Ovary (tissue), 3 donors: ENCODE measurements around the gene TBCK.

ENCODE experiments used
- EP300 ChIP-seq: sonication (generic); formaldehyde crosslinking; IDR thresholded peaks from one replicate; pipeline ENCODE4 v1.6.1; 2017; ENCODE audit warnings: antibody characterized with exemption
- POLR2A ChIP-seq: fragments of 450-650 bp; IDR thresholded peaks from one replicate; pipeline ENCODE4 v1.6.1; 2017; ENCODE audit warnings: antibody characterized with exemption, mild to moderate bottlenecking, moderate library complexity
- TF ChIP-seq, protein P1 (sequence below), 3 donors: fragments of 450-650 bp in 2 of 3; fragments of 200-600 bp in 1 of 3; IDR thresholded peaks; one replicate each; pipeline versions ENCODE4 v1.5.1 to v1.8.0; 2016 to 2022; ENCODE audit warnings: antibody characterized with exemption in 3 of 3, mild to moderate bottlenecking in 1 of 3
- donor health status: DM: no; HTN: no; CAD: no.

DNA sequence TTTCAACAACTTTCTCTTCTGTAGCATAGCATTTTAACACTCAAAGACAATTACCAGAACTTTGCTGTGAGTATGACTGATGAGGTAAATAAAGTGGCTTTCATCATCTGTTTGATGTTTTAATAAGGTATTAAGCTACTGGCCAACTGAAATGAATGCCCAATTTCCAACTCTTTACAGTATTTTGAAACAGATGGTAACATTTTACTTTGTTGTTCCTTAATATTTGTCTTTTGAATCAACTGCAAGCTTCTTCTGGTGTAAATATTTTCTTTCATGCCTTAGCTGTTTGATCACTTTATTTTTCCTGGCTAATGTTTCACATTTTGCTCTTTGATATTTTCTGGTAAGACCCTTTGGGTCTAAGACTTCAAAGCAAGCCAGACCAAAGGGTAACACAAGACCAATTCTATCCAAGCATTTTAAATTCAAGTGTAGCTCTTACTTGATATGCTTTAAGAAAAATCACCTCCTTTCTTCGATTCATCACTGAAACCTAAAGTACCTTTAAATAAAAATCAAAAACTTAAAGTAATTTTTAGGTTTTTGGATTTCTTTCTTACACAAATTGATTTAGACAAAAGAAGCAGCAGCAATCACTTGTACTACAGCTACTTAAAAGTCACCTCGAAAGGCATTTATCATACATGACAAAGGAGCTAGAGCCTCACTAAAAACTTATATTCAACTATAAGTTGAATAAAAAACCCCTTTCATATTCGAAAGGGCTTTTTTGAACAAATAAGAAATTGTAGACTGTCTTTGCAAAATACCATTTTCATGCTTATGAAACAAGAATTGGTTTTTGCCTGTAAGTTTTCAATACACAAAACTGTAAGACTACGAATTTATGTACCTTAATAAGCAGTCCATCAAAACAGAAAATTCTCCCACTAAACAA lies 57.6 kb downstream of the TBCK start:
- TF ChIP-seq, protein P1, sequence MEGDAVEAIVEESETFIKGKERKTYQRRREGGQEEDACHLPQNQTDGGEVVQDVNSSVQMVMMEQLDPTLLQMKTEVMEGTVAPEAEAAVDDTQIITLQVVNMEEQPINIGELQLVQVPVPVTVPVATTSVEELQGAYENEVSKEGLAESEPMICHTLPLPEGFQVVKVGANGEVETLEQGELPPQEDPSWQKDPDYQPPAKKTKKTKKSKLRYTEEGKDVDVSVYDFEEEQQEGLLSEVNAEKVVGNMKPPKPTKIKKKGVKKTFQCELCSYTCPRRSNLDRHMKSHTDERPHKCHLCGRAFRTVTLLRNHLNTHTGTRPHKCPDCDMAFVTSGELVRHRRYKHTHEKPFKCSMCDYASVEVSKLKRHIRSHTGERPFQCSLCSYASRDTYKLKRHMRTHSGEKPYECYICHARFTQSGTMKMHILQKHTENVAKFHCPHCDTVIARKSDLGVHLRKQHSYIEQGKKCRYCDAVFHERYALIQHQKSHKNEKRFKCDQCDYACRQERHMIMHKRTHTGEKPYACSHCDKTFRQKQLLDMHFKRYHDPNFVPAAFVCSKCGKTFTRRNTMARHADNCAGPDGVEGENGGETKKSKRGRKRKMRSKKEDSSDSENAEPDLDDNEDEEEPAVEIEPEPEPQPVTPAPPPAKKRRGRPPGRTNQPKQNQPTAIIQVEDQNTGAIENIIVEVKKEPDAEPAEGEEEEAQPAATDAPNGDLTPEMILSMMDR (IDR thresholded peaks at IDR 0.05) = no peak
- TF ChIP-seq POLR2A = no peak
- TF ChIP-seq EP300 = no peak
